ENCODE data around the gene GREM2. TPM values are rescaled to one million over a fixed set of nuclear protein-coding genes. Genes with fewer than 3 reads are reported as not detected.
A peak's percentile ranks its signal among the peaks of the same experiment; 100 is the strongest.

Gene GREM2
- total and polyA plus RNA-seq, 2 experiments from 2014 or later, result 0.18 to 0.21 TPM

GRCh38 chr1:240646571-240647240 lies 34.8 kb upstream of the GREM2 start:
- Histone ChIP-seq H3K36me3 (ENCODE audit: insufficient read depth) (no peaks in the 10 kb centered on the region), H3F3A (replicated peaks; ENCODE audit: low read depth) (no peaks in the 10 kb centered on the region), H4K20me1 (replicated peaks; ENCODE audit: insufficient read depth) (no peaks in the 10 kb centered on the region), H3K4me2 (no peak overlapping the region), H3K4me1 (ENCODE audit: insufficient read depth) (no peaks in the 10 kb centered on the region), H3K79me2 (replicated peaks; ENCODE audit: insufficient read depth) (no peaks in the 10 kb centered on the region), H3K27me3 (ENCODE audit: insufficient read depth) (no peaks in the 10 kb centered on the region), H2AFZ (peak overlapping the region; percentile 72; the same call in 1 of the 2 replicates), H3K27ac (ENCODE audit: low read depth) (no peak overlapping the region), H3K9me2 (ENCODE audit: insufficient read depth) (no peaks in the 10 kb centered on the region), H3K4me3 (no peak overlapping the region)
- Mint-ChIP-seq H3K27ac (no peak overlapping the region), H3K36me3 (ENCODE audit: low read depth) (no peaks in the 10 kb centered on the region), H3K27me3 (ENCODE audit: insufficient read depth, low read depth, poor library complexity) (no peaks in the 10 kb centered on the region), H3K9me3 (no peaks in the 10 kb centered on the region), H3K4me1 (no peaks in the 10 kb centered on the region), H3K4me3 (no peak overlapping the region)
- no peak for DNase-seq (ENCODE audit: low spot score)
- no peak for ATAC-seq
- TF ChIP-seq REST (IDR thresholded peaks at IDR 0.05; ENCODE audit: unreplicated experiment) (no peak), POLR2AphosphoS5 (IDR thresholded peaks at IDR 0.05; ENCODE audit: low read depth) (no peak), CREB1 (CRISPR knock-in tag; IDR thresholded peaks at IDR 0.05; ENCODE audit: low read depth) (no peak), ZNF114 (CRISPR knock-in tag; IDR thresholded peaks at IDR 0.05) (no peak), EZH2phosphoT487 (IDR thresholded peaks at IDR 0.05; ENCODE audit: unreplicated experiment) (no peak), EZH2 (IDR thresholded peaks at IDR 0.05; ENCODE audit: low read depth, unreplicated experiment) (no peak), JUNB (IDR thresholded peaks at IDR 0.05; ENCODE audit: unreplicated experiment) (no peak), ZNF462 (CRISPR knock-in tag; IDR thresholded peaks at IDR 0.05) (no peak), STAT1 (IDR thresholded peaks at IDR 0.05; ENCODE audit: unreplicated experiment) (no peak), NANOG (IDR thresholded peaks at IDR 0.05; ENCODE audit: borderline replicate concordance) (no peak)
- TF ChIP-seq, protein P1, sequence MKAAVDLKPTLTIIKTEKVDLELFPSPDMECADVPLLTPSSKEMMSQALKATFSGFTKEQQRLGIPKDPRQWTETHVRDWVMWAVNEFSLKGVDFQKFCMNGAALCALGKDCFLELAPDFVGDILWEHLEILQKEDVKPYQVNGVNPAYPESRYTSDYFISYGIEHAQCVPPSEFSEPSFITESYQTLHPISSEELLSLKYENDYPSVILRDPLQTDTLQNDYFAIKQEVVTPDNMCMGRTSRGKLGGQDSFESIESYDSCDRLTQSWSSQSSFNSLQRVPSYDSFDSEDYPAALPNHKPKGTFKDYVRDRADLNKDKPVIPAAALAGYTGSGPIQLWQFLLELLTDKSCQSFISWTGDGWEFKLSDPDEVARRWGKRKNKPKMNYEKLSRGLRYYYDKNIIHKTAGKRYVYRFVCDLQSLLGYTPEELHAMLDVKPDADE (IDR thresholded peaks at IDR 0.05), result no peak
